Glomerular visceral epithelial cell (primary cell): ENCODE data around the gene FIBP.

Source experiments
- DNase-seq: peaks from one replicate; pipeline ENCODE4 v3.0.0-alpha.2; 2016; ENCODE audit errors: extremely low spot score

Gene FIBP

GRCh38 chr11:65860278-65861164 lies 27.8 kb downstream of the FIBP start, which contains the start of gene MUS81:
MUS81 (plus strand) TSS chr11:65860433; CDS start chr11:65860754, 321 bp downstream.
- DNase-seq: peak; percentile 98

- DNase-seq: no peak
These were observed 28.4 kb downstream of the FIBP start for GRCh38 chr11:65859812-65860277.

GRCh38 chr11:65859095-65859811 lies 29.0 kb downstream of the FIBP start:
- DNase-seq: peak; percentile 99

- DNase-seq: no peak
These were observed 29.6 kb downstream of the FIBP start for GRCh38 chr11:65858681-65859087.

- DNase-seq: peak; percentile 98
These were observed 30.2 kb downstream of the FIBP start, which contains the start of gene CFL1 for GRCh38 chr11:65857853-65858680. CFL1 (minus strand) TSS chr11:65858180; CDS start chr11:65858099, 81 bp downstream.

- DNase-seq: no peak
These were observed 30.8 kb downstream of the FIBP start for GRCh38 chr11:65857500-65857852.

GRCh38 chr11:65856689-65857499 lies 31.4 kb downstream of the FIBP start:
- peak; percentile 60 for DNase-seq

GRCh38 chr11:65855927-65856363 lies 32.3 kb downstream of the FIBP start:
- DNase-seq: no peak

GRCh38 chr11:65854852-65855837 lies 33.1 kb downstream of the FIBP start:
- DNase-seq: no peak

GRCh38 chr11:65854161-65854592 lies 34.1 kb downstream of the FIBP start:
- no peak for DNase-seq

- DNase-seq: no peak
These were observed 34.9 kb downstream of the FIBP start for GRCh38 chr11:65853246-65853979.

- DNase-seq: no peak
These were observed 35.6 kb downstream of the FIBP start for GRCh38 chr11:65852508-65853245.

GRCh38 chr11:65851811-65852507 lies 36.3 kb downstream of the FIBP start:
- DNase-seq: no peak

GRCh38 chr11:65851083-65851579 lies 37.1 kb downstream of the FIBP start:
- no peak for DNase-seq

GRCh38 chr11:65850217-65851082 lies 37.8 kb downstream of the FIBP start:
- no peak for DNase-seq

- DNase-seq: no peak
These were observed 38.5 kb downstream of the FIBP start for GRCh38 chr11:65849771-65850216.
